Pancreas (tissue), 10 donors: ENCODE results near the gene OR4D5. TPM values are rescaled to one million over a fixed set of nuclear protein-coding genes. Genes with fewer than 3 reads are reported as not detected.

Experiments used
- ATAC-seq, 4 donors: fragments of 200-7000 bp; cut with Tn5 transposase; one replicate each; pipeline versions ENCODE4 v1.8.0 to v1.9.1; 2020; ENCODE audit warnings: mild to moderate bottlenecking in 4 of 4, moderate library complexity in 4 of 4
- DNase-seq, 6 donors: peaks; one replicate each; pipeline ENCODE4 v3.0.0-alpha.2; 2020
- FAIRE-seq: peaks from 2 replicates; lab custom pipeline; 2012; peaks lifted over from hg19 to GRCh38; lab: Jason Lieb, UNC
- H3K27ac ChIP-seq, 4 donors: fragments of 200-600 bp; sonication (generic); 1 replicate in 3 of 4; 2 replicates in 1 of 4; pipeline versions ENCODE4 v1.5.0 to v1.8.0; 2020
- H3K27me3 ChIP-seq, 4 donors: fragments of 200-600 bp; one replicate each; pipeline ENCODE4 v1.8.0; 2021
- H3K36me3 ChIP-seq, 3 donors: fragments of 200-600 bp; sonication (generic) in 1 of 3; one replicate each; pipeline versions ENCODE4 v1.5.0 to v1.8.0; 2020 to 2021
- H3K4me1 ChIP-seq, 3 donors: fragments of 200-600 bp; one replicate each; pipeline ENCODE4 v1.8.0; 2021
- H3K4me3 ChIP-seq, 4 donors: fragments of 200-600 bp; sonication (generic) in 2 of 4; one replicate each; pipeline versions ENCODE4 v1.5.0 to v1.8.0; 2020 to 2021
- H3K9me3 ChIP-seq, 4 donors: fragments of 200-600 bp; one replicate each; pipeline ENCODE4 v1.8.0; 2021
- WGBS, 2 donors: extraction: QIAGEN DNeasy Blood & Tissue Kit; methylation state at CpG; one replicate each; pipeline ENCODE4 v1.1.7; 2013; 5-methylcytosine and 5-hydroxymethylcytosine counted together
- intact Hi-C, 3 donors: fragments of 100-400 bp; cut with DNase I; formaldehyde crosslinking; loops; one replicate each; pipeline versions ENCODE4 v1.11.1 to v1.14.2; 2022
- polyA plus RNA-seq, 2 donors: library from polyadenylated mRNA; stranded (reverse); fragments of 200-250 nt; gene quantifications; one replicate each; pipeline ENCODE4 v1.2.3, GENCODE V29; 2013
- total RNA-seq, 6 donors: library from RNA; stranded (reverse); fragmentation: NEBNext Ultra II Directional in 4 of 6; extraction: Animal tissue kit (Norgen Biotek cat#: 25700) in 4 of 6; gene quantifications; one replicate each; pipeline versions ENCODE4 v1.2.1 to v1.2.4, GENCODE V29; 2021 to 2023
- TF ChIP-seq, protein P1 (sequence below), 4 donors: fragments of 200-600 bp; sonication (generic) in 3 of 4; IDR thresholded peaks; one replicate each; pipeline versions ENCODE4 v1.5.0 to v1.8.0; 2021; ENCODE audit warnings: antibody characterized with exemption in 4 of 4
- donor health status: healthy with polysubstance abuse.
- donor health status: DM: no; HTN: no; CAD: no; lungs with moderate emphysema.
- donor health status: DM: no; HTN: no; CAD: no.
- donor health status: control.
- donor health status: control.
- donor health status: Bipolar disorder and iron deficiency.
- donor health status: DM: yes; HTN: yes; CAD: no.
- donor health status: DM: no; HTN: no; CAD: no.
- donor health status: DM: no; HTN: no; CAD: no.
- donor health status: DM: yes; HTN: yes; CAD: no.

The OR4D5 gene
- total and polyA plus RNA-seq, 8 donors, result 0.13 to 2.4 (median 1.4) TPM; not detected in 2

DNA sequence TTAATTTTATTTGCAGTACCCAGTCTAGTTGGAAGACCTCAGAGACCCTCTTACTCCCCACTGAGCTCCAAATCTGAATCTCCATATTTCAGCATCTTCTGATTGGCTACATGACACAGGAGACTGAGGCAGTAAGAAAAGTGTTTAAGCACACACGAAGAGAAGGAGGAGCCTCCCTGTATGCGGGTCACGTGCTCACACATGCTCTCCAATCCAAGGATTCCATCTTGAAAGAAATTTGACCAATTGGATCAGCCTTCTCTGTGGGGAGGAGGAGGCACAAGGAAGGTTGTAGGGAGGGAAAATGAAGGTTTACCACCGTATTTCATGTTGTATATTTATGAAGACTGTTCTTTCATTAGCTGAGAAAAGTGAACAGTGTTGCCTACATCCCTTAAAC lies 3.0 kb downstream of the OR4D5 start:
- FAIRE-seq (no peak), DNase-seq (no peak), ATAC-seq (no peak)
- no peak overlapping the region for H3K4me3 ChIP-seq
- no peaks in the 10 kb centered on the region for H3K36me3 ChIP-seq
- TF ChIP-seq, protein P1, sequence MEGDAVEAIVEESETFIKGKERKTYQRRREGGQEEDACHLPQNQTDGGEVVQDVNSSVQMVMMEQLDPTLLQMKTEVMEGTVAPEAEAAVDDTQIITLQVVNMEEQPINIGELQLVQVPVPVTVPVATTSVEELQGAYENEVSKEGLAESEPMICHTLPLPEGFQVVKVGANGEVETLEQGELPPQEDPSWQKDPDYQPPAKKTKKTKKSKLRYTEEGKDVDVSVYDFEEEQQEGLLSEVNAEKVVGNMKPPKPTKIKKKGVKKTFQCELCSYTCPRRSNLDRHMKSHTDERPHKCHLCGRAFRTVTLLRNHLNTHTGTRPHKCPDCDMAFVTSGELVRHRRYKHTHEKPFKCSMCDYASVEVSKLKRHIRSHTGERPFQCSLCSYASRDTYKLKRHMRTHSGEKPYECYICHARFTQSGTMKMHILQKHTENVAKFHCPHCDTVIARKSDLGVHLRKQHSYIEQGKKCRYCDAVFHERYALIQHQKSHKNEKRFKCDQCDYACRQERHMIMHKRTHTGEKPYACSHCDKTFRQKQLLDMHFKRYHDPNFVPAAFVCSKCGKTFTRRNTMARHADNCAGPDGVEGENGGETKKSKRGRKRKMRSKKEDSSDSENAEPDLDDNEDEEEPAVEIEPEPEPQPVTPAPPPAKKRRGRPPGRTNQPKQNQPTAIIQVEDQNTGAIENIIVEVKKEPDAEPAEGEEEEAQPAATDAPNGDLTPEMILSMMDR (IDR thresholded peaks at IDR 0.05), result no peak
- H3K4me1 ChIP-seq, result peaks cover 9 to 19% (median 17%) of the 10 kb centered on the region in 3 donors
- no peak overlapping the region for H3K27ac ChIP-seq
- intact Hi-C loops, result no loop called here
- no peaks in the 10 kb centered on the region for H3K27me3 ChIP-seq
- WGBS, 2 donors, result 96 to 98% methylated on average over 4 of the region's 4 CpGs
- H3K9me3 ChIP-seq, result no peaks in the 10 kb centered on the region

DNA sequence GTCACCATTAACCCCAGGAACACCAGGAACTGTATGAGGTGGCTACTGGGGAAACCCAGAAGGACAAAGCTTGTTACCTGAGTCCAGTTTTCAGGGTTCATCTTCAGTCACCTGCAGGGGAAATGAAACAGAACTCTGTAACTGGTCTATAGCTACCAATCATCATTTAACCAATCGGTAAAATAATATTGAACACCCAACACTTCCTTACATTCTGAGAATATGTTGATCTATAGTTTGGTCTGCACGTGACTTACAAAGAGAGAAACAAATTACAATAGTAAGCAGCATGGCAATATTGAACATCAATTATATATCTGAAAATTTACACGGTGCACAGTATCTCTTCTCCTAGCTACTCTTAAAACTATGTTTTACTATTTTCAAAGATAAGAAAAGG lies 4.3 kb downstream of the OR4D5 start, which contains the start of gene OR6T1:
OR6T1 (minus strand) TSS at position 101 of the 400 bp plus-strand sequence; CDS start at position 101, 0 bp downstream.
- H3K27ac ChIP-seq, result peak within 1 kb of the TSS in 2 of 4 donors; percentile 8 to 17
- intact Hi-C loops, result no loop called here
- no peaks in the 10 kb centered on the region for H3K9me3 ChIP-seq
- no peaks in the 10 kb centered on the region for H3K27me3 ChIP-seq
- FAIRE-seq (no peak), DNase-seq (no peak), ATAC-seq (no peak)
- H3K4me3 ChIP-seq, result no peak within 1 kb of the TSS
- TF ChIP-seq, protein P1 (IDR thresholded peaks at IDR 0.05), result no peak
- 82 to 84% methylated on average over 3 of the region's 3 CpGs for WGBS, 2 donors
- peaks cover 12 to 22% (median 17%) of the 10 kb centered on the region in 3 donors for H3K4me1 ChIP-seq
- H3K36me3 ChIP-seq, result no peaks in the 10 kb centered on the region

DNA sequence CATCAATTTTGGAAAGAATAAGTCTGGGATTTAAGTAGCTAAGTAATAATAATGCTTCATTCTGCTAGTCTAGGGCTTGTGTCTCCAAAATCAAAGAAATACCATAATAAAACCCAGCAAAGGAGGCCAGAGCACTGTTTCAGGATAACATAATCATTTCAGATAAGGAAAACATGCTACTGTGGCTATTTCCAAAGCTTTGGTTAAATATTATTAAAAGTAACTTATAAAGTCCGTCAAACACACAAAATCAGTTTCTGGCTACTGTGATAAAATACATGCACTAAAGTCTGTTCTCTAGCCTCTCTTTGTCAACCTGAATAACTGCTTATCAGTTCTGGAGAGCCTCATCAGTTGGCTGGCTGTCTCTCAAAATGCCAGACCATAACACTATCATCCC lies 5.7 kb downstream of the OR4D5 start:
- H3K27me3 ChIP-seq, result no peaks in the 10 kb centered on the region
- H3K9me3 ChIP-seq, result no peaks in the 10 kb centered on the region
- DNase-seq (no peak), ATAC-seq (peak; percentile 40 to 84 (median 60)), FAIRE-seq (no peak)
- H3K4me3 ChIP-seq, result no peak overlapping the region
- peaks cover 17 to 26% (median 20%) of the 10 kb centered on the region in 3 donors for H3K4me1 ChIP-seq
- H3K27ac ChIP-seq, result peak overlapping the region in 2 of 4 donors; percentile 17 to 22
- TF ChIP-seq, protein P1 (IDR thresholded peaks at IDR 0.05), result no peak
- no peaks in the 10 kb centered on the region for H3K36me3 ChIP-seq
- intact Hi-C loops, result no loop called here
- WGBS, 2 donors, result 10 to 15% methylated on average over 1 of the region's 1 CpG

DNA sequence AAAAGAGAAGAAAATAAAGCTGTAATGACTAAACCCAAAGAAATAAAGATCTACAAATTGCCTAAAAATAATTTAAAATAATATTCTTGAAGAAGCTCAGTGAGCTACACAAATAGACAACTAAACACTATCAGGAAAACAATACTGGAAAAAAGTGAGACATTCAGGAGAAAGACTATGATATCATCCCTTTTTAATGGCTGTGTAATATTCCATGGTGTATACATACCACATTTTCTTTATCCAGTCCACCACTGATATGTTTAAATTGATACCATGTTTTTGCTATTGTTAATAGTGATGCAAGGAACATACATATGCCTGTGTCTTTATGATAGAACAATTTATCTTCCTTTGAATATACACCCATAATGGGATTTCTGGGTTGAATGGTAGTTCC lies 17.3 kb downstream of the OR4D5 start:
- DNase-seq (no peak), FAIRE-seq (no peak), ATAC-seq (no peak)
- Histone ChIP-seq H3K9me3 (no peaks in the 10 kb centered on the region), H3K4me1 (no peaks in the 10 kb centered on the region), H3K27me3 (no peaks in the 10 kb centered on the region), H3K27ac (no peak overlapping the region), H3K4me3 (no peak overlapping the region), H3K36me3 (no peaks in the 10 kb centered on the region)
- intact Hi-C loops, result no loop called here
- TF ChIP-seq, protein P1 (IDR thresholded peaks at IDR 0.05), result no peak

DNA sequence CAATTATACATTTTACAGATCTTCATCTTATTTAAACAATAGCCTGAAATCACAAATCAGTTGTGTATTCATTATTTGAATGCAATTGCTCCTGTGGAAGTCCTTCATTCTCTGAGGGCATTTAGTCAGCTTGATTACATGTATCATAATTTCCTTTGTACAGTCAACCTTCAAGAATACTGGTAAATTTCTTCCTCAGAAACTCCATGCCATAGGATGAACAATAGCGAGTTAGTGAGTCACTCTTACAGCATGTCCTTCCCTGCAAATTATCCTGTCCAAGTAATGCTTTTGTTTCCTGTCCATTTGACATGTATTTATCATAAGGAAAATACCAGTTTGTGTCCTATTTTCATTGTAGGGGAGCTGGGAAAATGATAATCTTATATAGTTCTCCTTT lies 34.4 kb downstream of the OR4D5 start:
- no peak for DNase-seq
- ATAC-seq, result no peak
- intact Hi-C loops, result no loop called here
- no peaks in the 10 kb centered on the region for H3K27me3 ChIP-seq
- FAIRE-seq, result no peak
- TF ChIP-seq, protein P1 (IDR thresholded peaks at IDR 0.05), result no peak
- no peaks in the 10 kb centered on the region for H3K36me3 ChIP-seq
- no peaks in the 10 kb centered on the region for H3K4me1 ChIP-seq
- H3K27ac ChIP-seq, result no peak overlapping the region
- no peak overlapping the region for H3K4me3 ChIP-seq
- H3K9me3 ChIP-seq, result no peaks in the 10 kb centered on the region
- WGBS, 2 donors, result 88 to 89% methylated on average over 1 of the region's 1 CpG
